Testis (tissue), 3 donors: ENCODE results near the gene SLK. TPM values are rescaled to one million over a fixed set of nuclear protein-coding genes. Genes with fewer than 3 reads are reported as not detected.
A peak's percentile ranks its signal among the peaks of the same experiment; 100 is the strongest.

ENCODE experiments used
- DNase-seq: peaks from one replicate; pipeline ENCODE4 v3.0.0-alpha.2; 2019
- H3K27ac ChIP-seq, 2 donors: fragments of 200-600 bp; sonication (generic); one replicate each; pipeline ENCODE4 v1.5.1; 2019
- H3K27me3 ChIP-seq: fragments of 200-600 bp; sonication (generic); one replicate; pipeline ENCODE4 v1.5.1; 2019
- H3K36me3 ChIP-seq: fragments of 200-600 bp; sonication (generic); one replicate; pipeline ENCODE4 v1.5.1; 2017; ENCODE audit warnings: low read depth; ENCODE audit errors: missing control alignments
- H3K4me1 ChIP-seq: fragments of 200-600 bp; sonication (generic); one replicate; pipeline ENCODE4 v1.5.1; 2019
- H3K4me3 ChIP-seq, 2 donors: fragments of 200-600 bp; sonication (generic); one replicate each; pipeline ENCODE4 v1.5.1; 2017 to 2019
- H3K9me3 ChIP-seq: fragments of 200-600 bp; sonication (generic); one replicate; pipeline ENCODE4 v1.5.1; 2017
- POLR2A ChIP-seq: fragments of 450-650 bp; IDR thresholded peaks from one replicate; pipeline ENCODE4 v1.6.1; 2017; ENCODE audit warnings: antibody characterized with exemption, mild to moderate bottlenecking, moderate library complexity
- WGBS, 2 donors: methylation state at CpG; one replicate each; pipeline ENCODE4 v1.1.5; 2018; 5-methylcytosine and 5-hydroxymethylcytosine counted together
- intact Hi-C: fragments of 100-400 bp; cut with DNase I; formaldehyde crosslinking; loops from one replicate; pipeline ENCODE4 v1.15.1; 2023; ENCODE audit warnings: low total_unique reads
- polyA plus RNA-seq: library from polyadenylated mRNA; stranded (reverse); fragments of 350-450 nt; fragmentation: Illumina TruSeq; extraction: RNeasy Lipid Tissue Mini Kit (QIAGEN cat#74804); gene quantifications from one replicate; pipeline ENCODE4 v1.2.3, GENCODE V29; 2014; ENCODE audit warnings: low read depth, low replicate concordance; ENCODE audit not compliant: insufficient read depth
- total RNA-seq, 2 donors: library from RNA; depleted of rRNA; stranded (reverse); fragments of >200 nt; gene quantifications; one replicate each; pipeline ENCODE4 v1.2.3, GENCODE V29; 2016
- TF ChIP-seq, protein P1 (sequence below), 3 experiments: fragments of 450-650 bp in 2 of 3; fragments of 200-600 bp in 1 of 3; sonication (generic) in 1 of 3; IDR thresholded peaks; one replicate each; pipeline ENCODE4 v1.5.1; 2016 to 2019; ENCODE audit warnings: antibody characterized with exemption in 3 of 3, mild to moderate bottlenecking in 2 of 3, moderate library complexity in 1 of 3

Gene SLK
- total and polyA plus RNA-seq, 3 donors from 2014 or later = 10.7 to 59.4 (median 57.7) TPM

DNA sequence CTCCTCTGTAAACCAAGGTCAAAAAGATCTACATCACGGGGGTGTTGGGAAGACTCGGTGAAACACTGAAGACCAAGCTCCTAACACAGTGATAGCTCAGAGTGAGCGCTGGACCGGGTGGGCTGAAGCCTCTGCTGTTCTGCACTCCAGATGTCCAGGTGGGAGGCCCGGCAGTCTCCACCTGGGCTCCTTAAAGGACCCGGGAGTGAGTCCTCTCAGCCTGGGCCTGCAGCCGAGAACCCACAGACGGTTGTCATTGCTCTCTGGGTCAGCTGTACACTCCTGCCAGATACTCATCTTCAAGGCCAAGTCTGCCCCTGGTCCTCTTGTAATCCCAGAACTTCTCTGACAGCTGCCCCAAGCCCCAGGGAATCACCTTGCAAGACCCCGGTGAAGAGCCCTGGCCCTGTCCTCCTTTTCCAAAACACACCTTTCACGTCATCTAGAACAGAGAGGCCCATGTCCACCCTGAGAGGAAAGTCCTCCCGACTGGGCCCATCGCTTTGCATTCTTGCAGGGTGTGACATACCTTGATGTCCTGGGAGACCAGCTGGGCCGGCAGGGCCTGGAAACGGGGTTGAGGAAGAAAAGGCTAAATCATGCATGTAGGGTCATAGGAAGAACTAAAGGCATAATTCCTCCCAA is 75.1 kb downstream of the SLK start:
- TF ChIP-seq, protein P1, sequence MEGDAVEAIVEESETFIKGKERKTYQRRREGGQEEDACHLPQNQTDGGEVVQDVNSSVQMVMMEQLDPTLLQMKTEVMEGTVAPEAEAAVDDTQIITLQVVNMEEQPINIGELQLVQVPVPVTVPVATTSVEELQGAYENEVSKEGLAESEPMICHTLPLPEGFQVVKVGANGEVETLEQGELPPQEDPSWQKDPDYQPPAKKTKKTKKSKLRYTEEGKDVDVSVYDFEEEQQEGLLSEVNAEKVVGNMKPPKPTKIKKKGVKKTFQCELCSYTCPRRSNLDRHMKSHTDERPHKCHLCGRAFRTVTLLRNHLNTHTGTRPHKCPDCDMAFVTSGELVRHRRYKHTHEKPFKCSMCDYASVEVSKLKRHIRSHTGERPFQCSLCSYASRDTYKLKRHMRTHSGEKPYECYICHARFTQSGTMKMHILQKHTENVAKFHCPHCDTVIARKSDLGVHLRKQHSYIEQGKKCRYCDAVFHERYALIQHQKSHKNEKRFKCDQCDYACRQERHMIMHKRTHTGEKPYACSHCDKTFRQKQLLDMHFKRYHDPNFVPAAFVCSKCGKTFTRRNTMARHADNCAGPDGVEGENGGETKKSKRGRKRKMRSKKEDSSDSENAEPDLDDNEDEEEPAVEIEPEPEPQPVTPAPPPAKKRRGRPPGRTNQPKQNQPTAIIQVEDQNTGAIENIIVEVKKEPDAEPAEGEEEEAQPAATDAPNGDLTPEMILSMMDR (IDR thresholded peaks at IDR 0.05) = no peak
- no peak for TF ChIP-seq POLR2A
- Histone ChIP-seq H3K9me3 (no peaks in the 10 kb centered on the region), H3K27ac (no peak overlapping the region), H3K36me3 (no peaks in the 10 kb centered on the region), H3K4me3 (no peak overlapping the region), H3K27me3 (no peaks in the 10 kb centered on the region), H3K4me1 (no peaks in the 10 kb centered on the region)
- 82 to 90% methylated on average over 9 to 14 of the region's 14 CpGs for WGBS, 2 donors
- intact Hi-C loops = loop anchor here (10.0 kb wide), 1 partner anchor 163 kb away; no protein-coding TSS in a partner anchor
- DNase-seq = no peak

DNA sequence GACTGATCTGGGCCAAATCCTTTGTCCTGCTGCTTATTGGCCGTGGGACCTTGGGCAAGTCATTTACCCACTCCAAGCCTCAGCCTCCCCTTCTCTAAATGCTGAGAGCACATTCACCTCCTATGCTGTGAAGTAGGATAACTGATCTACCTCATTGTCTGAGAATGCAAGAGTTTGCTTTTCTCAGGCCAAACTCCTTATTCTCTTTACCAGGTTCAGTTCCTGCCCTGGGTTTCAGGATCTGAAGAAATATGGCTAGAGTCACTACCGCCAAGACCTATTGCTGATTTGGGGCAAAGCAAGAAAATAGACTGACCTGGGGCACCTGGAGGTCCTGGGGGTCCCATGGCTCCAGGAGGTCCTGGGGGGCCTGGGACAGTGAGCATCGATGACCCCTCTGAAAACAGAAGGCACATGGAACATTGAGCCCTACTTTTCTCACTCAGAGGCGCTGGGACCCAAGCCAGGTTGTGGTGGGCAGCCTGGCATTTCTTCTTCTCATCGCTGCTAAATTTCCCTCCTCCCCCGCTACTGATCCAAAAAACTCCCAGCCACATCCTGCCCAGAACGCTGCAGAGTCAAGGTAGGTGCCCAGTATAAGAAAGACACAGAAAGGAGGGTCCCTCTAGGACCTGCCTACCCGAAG is 76.4 kb downstream of the SLK start:
- Histone ChIP-seq H3K27ac (no peak overlapping the region), H3K4me1 (no peaks in the 10 kb centered on the region), H3K4me3 (no peak overlapping the region), H3K27me3 (no peaks in the 10 kb centered on the region), H3K36me3 (no peaks in the 10 kb centered on the region), H3K9me3 (no peaks in the 10 kb centered on the region)
- intact Hi-C loops = loop anchor here (10.0 kb wide), 1 partner anchor 161 kb away; no protein-coding TSS in a partner anchor
- WGBS, 2 donors = 84 to 86% methylated on average over 8 of the region's 8 CpGs
- DNase-seq = no peak
- TF ChIP-seq, protein P1 (IDR thresholded peaks at IDR 0.05) = no peak
- no peak for TF ChIP-seq POLR2A

DNA sequence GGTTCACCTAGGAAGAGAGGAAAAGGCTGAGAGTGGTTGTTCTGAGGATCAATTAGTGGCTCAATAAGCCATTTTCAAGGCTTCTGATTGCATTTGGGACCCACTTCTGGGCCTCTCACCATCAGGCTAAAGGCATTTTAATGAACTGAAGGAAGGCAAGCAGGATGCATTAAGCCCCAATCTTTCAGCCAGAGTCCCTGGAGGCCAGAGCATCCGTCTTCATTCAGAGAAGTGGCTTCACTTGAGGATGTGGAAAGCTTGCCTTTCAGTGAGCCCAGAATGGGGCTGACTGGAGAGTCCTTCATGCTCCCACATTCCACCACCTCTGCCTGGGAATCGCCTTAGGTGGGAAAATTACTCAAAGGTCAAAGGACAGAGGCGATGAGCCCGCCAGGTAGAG is 76.9 kb downstream of the SLK start:
- no peaks in the 10 kb centered on the region for H3K9me3 ChIP-seq
- H3K27ac ChIP-seq = no peak overlapping the region
- TF ChIP-seq POLR2A = no peak
- TF ChIP-seq, protein P1 (IDR thresholded peaks at IDR 0.05) = no peak
- no peak for DNase-seq
- no peaks in the 10 kb centered on the region for H3K27me3 ChIP-seq
- no peak overlapping the region for H3K4me3 ChIP-seq
- H3K36me3 ChIP-seq = no peaks in the 10 kb centered on the region
- H3K4me1 ChIP-seq = no peaks in the 10 kb centered on the region
- 86 to 87% methylated on average over 4 of the region's 4 CpGs for WGBS, 2 donors
- intact Hi-C loops = loop anchor here (10.0 kb wide), 1 partner anchor 161 kb away; no protein-coding TSS in a partner anchor

DNA sequence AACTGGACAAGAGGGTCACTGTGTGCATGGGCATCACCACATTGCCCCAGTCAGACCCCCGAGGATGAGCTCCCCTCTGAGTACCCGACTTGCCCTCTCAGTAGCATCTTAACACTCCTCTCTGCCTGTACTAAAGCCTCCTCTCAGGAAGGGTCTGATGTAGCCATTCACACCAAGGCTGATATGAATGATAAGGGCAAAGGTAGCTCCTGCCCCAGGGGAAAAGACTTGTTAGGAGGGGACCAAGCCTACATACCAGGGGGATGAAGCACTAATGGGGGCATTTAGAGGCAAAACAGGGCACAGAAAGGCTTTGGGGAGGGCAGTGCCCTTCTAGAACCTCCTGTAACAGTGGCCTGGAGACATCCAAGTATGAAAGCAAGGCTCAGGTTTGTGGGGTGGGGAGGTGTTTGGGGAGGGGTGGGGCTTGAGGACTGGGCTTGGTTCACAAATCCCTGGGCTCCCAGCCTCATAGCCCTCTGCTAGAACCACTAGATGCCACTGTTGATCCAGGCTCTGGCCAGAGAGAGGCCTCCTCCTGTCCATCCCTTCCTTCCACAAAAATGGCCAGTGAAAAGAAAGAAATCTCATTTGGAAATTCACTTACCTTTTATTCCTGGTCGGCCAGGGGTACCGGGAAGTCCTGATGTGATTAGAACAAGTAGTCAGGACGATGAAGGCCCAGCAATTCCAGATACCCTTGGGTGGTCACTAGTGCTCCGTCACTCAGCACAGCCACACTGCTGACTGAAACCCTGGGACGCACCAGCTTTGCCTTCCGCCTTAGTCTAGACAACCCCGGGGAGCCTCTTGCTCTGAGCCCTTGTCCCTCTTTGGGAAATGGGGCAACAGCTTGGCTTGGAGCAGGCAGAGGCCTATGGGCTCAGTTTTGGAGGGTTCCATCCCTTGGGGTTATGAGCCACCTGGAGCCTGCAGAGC is 78.5 kb downstream of the SLK start:
- intact Hi-C loops = loop anchor here (10.0 kb wide), 1 partner anchor 159 kb away; no protein-coding TSS in a partner anchor
- Histone ChIP-seq H3K27ac (no peak overlapping the region), H3K4me1 (no peaks in the 10 kb centered on the region), H3K27me3 (no peaks in the 10 kb centered on the region), H3K36me3 (no peaks in the 10 kb centered on the region), H3K4me3 (no peak overlapping the region), H3K9me3 (no peaks in the 10 kb centered on the region)
- no peak for TF ChIP-seq POLR2A
- TF ChIP-seq, protein P1 (IDR thresholded peaks at IDR 0.05) = peak in 2 of 3 experiments; percentile 40 to 42
- 79 to 83% methylated on average over 8 to 9 of the region's 9 CpGs for WGBS, 2 donors
- DNase-seq = peak; percentile 66
